Activated CD4-positive, alpha-beta T cell treated with anti-CD3 and anti-CD28 coated beads for 36 hours (primary cell): ENCODE results near the gene XPR1. TPM values are rescaled to one million over a fixed set of nuclear protein-coding genes. Genes with fewer than 3 reads are reported as not detected.

Source experiments
- ATAC-seq: fragments of 200-7000 bp; cut with Tn5 transposase; one replicate; pipeline ENCODE4 v1.10.0; 2021; ENCODE audit warnings: mild to moderate bottlenecking, moderate library complexity
- CTCF ChIA-PET: fragments of 350-600 bp; sonication (Branson Sonifier 250); formaldehyde crosslinking; loops from one replicate; lab custom pipeline; 2021; ENCODE audit warnings: antibody characterized with exemption; lab: Charles Lee
- POLR2A ChIA-PET: fragments of 350-600 bp; sonication (Branson Sonifier 250); formaldehyde crosslinking; loops from one replicate; lab custom pipeline; 2021; ENCODE audit warnings: antibody characterized with exemption, inconsistent platforms; lab: Charles Lee
- DNase-seq: peaks from one replicate; pipeline ENCODE4 v3.0.0-alpha.2; 2020
- H3K27ac Mint-ChIP-seq: one replicate; pipeline ENCODE4 v1.8.0; 2021; ENCODE audit warnings: mixed read lengths
- H3K27me3 Mint-ChIP-seq: one replicate; pipeline ENCODE4 v1.8.0; 2021; ENCODE audit warnings: mixed read lengths
- H3K36me3 Mint-ChIP-seq: one replicate; pipeline ENCODE4 v1.8.0; 2021; ENCODE audit warnings: low read depth, mixed read lengths
- H3K4me1 Mint-ChIP-seq: one replicate; pipeline ENCODE4 v1.8.0; 2021; ENCODE audit warnings: mixed read lengths
- H3K4me3 Mint-ChIP-seq: one replicate; pipeline ENCODE4 v1.8.0; 2021; ENCODE audit warnings: mild to moderate bottlenecking, moderate library complexity, mixed read lengths
- H3K9me3 Mint-ChIP-seq: one replicate; pipeline ENCODE4 v1.8.0; 2021; ENCODE audit warnings: low read depth, mixed read lengths
- intact Hi-C, 2 experiments: fragments of 100-400 bp; cut with DNase I in 1 of 2; cut with micrococcal nuclease in 1 of 2; formaldehyde crosslinking; loops; one replicate each; pipeline versions ENCODE4 v1.14.2 to v1.15.1; 2022 to 2024; cut with DNase I, micrococcal nuclease
- total RNA-seq, 2 experiments: library from RNA; stranded (reverse); gene quantifications; one replicate each; pipeline ENCODE4 v1.2.3, GENCODE V29; 2021

XPR1 gene
- total RNA-seq, 2 experiments from 2014 or later: 18.4 to 25.2 TPM

GRCh38 chr1:180907313-180908055 is 275.7 kb downstream of the XPR1 start:
- H3K36me3 Mint-ChIP-seq: peaks cover 2% of the 10 kb centered on the region
- intact Hi-C loops: no loop called here
- peaks cover 2% of the 10 kb centered on the region for H3K9me3 Mint-ChIP-seq
- POLR2A ChIA-PET: no interaction called here
- CTCF ChIA-PET: interaction anchor here (0.7 kb wide), 1 partner anchor 242 kb away, joined by 3 read pairs; no protein-coding TSS in a partner anchor
- peaks cover 20% of the 10 kb centered on the region for H3K27me3 Mint-ChIP-seq
- H3K4me1 Mint-ChIP-seq: peaks cover 13% of the 10 kb centered on the region
- ATAC-seq (no peak), DNase-seq (no peak)
- H3K27ac Mint-ChIP-seq: no peak overlapping the region
- H3K4me3 Mint-ChIP-seq: no peak overlapping the region

- CTCF ChIA-PET: interaction anchor here (0.7 to 1.3 kb wide), 3 partner anchors 17 to 257 kb away, joined by 3 to 4 read pairs (median 4); no protein-coding TSS in a partner anchor
- H3K4me1 Mint-ChIP-seq: peaks cover 13% of the 10 kb centered on the region
- no peak for ATAC-seq
- H3K36me3 Mint-ChIP-seq: peaks cover 2% of the 10 kb centered on the region
- H3K27ac Mint-ChIP-seq: no peak overlapping the region
- intact Hi-C loops: no loop called here
- H3K4me3 Mint-ChIP-seq: no peak overlapping the region
- POLR2A ChIA-PET: no interaction called here
- peaks cover 20% of the 10 kb centered on the region for H3K27me3 Mint-ChIP-seq
- DNase-seq: no peak
- peaks cover 2% of the 10 kb centered on the region for H3K9me3 Mint-ChIP-seq
Observed at GRCh38 chr1:180908074-180908765, 276.4 kb downstream of the XPR1 start.

- ATAC-seq: peak; percentile 58
- Mint-ChIP-seq H3K4me3 (no peak overlapping the region), H3K4me1 (peaks cover 13% of the 10 kb centered on the region), H3K27me3 (peaks cover 28% of the 10 kb centered on the region), H3K36me3 (peaks cover 2% of the 10 kb centered on the region), H3K9me3 (peaks cover 2% of the 10 kb centered on the region), H3K27ac (no peak overlapping the region)
- no peak for DNase-seq
- ChIA-PET POLR2A (no interaction called here), CTCF (interaction anchor here (0.7 to 1.3 kb wide), 3 partner anchors 16 to 256 kb away, joined by 3 to 4 read pairs (median 4); no protein-coding TSS in a partner anchor)
- intact Hi-C loops: no loop called here
Observed at GRCh38 chr1:180909005-180909414, 277.2 kb downstream of the XPR1 start.

- DNase-seq (no peak), ATAC-seq (no peak)
- Mint-ChIP-seq H3K27me3 (peaks cover 32% of the 10 kb centered on the region), H3K27ac (no peak overlapping the region), H3K36me3 (peaks cover under 1% of the 10 kb centered on the region), H3K4me3 (no peak overlapping the region), H3K4me1 (peaks cover 13% of the 10 kb centered on the region), H3K9me3 (peaks cover under 1% of the 10 kb centered on the region)
- CTCF ChIA-PET: interaction anchor here (0.6 to 1.3 kb wide), 2 partner anchors 16 to 233 kb away, joined by 3 to 4 read pairs; no protein-coding TSS in a partner anchor
- intact Hi-C loops: no loop called here
- POLR2A ChIA-PET: no interaction called here
Observed at GRCh38 chr1:180909462-180909976, 277.7 kb downstream of the XPR1 start.

- ATAC-seq: no peak
- H3K36me3 Mint-ChIP-seq: no peaks in the 10 kb centered on the region
- no peak overlapping the region for H3K27ac Mint-ChIP-seq
- DNase-seq: no peak
- peaks cover 13% of the 10 kb centered on the region for H3K4me1 Mint-ChIP-seq
- H3K27me3 Mint-ChIP-seq: peaks cover 38% of the 10 kb centered on the region
- no peaks in the 10 kb centered on the region for H3K9me3 Mint-ChIP-seq
- H3K4me3 Mint-ChIP-seq: no peak overlapping the region
- POLR2A ChIA-PET: no interaction called here
- intact Hi-C loops: no loop called here
- CTCF ChIA-PET: interaction anchor here (0.6 kb wide), 1 partner anchor 12 kb away, joined by 4 read pairs; no protein-coding TSS in a partner anchor
Observed at GRCh38 chr1:180911640-180912191, 279.9 kb downstream of the XPR1 start.

- DNase-seq (no peak), ATAC-seq (peak; percentile 12)
- intact Hi-C loops: no loop called here
- Mint-ChIP-seq H3K27ac (no peak overlapping the region), H3K4me3 (no peak overlapping the region), H3K27me3 (peaks cover 38% of the 10 kb centered on the region), H3K36me3 (no peaks in the 10 kb centered on the region), H3K4me1 (peaks cover 13% of the 10 kb centered on the region), H3K9me3 (no peaks in the 10 kb centered on the region)
- POLR2A ChIA-PET: no interaction called here
- CTCF ChIA-PET: no interaction called here
Observed at GRCh38 chr1:180912211-180912800, 280.5 kb downstream of the XPR1 start.

- intact Hi-C loops: no loop called here
- no peaks in the 10 kb centered on the region for H3K36me3 Mint-ChIP-seq
- peak; percentile 23 for ATAC-seq
Observed at GRCh38 chr1:180912801-180913565, 281.2 kb downstream of the XPR1 start, which contains the start of gene KIAA1614. Gene KIAA1614, plus strand, starts transcription at chr1:180912897. Its CDS starts 347 bp downstream, at chr1:180913244.

GRCh38 chr1:180915426-180915965 is 283.7 kb downstream of the XPR1 start:
- no peak overlapping the region for H3K27ac Mint-ChIP-seq
- intact Hi-C loops: no loop called here
- DNase-seq (no peak), ATAC-seq (no peak)
- H3K4me1 Mint-ChIP-seq: peaks cover 5% of the 10 kb centered on the region
- H3K4me3 Mint-ChIP-seq: no peak overlapping the region
- H3K27me3 Mint-ChIP-seq: peaks cover 29% of the 10 kb centered on the region
- ChIA-PET CTCF (interaction anchor here (1.0 to 1.3 kb wide), 2 partner anchors 11 to 251 kb away, joined by 3 to 4 read pairs; no protein-coding TSS in a partner anchor), POLR2A (no interaction called here)
- H3K36me3 Mint-ChIP-seq: no peaks in the 10 kb centered on the region
- H3K9me3 Mint-ChIP-seq: no peaks in the 10 kb centered on the region

More at GRCh38 chr1:180912801-180913565, 281.2 kb downstream of the XPR1 start, which contains the start of gene KIAA1614:
- no peaks in the 10 kb centered on the region for H3K9me3 Mint-ChIP-seq
- no peak within 1 kb of the TSS for H3K27ac Mint-ChIP-seq
- no peak for DNase-seq
- H3K4me1 Mint-ChIP-seq: peaks cover 13% of the 10 kb centered on the region
- peaks cover 38% of the 10 kb centered on the region for H3K27me3 Mint-ChIP-seq
- H3K4me3 Mint-ChIP-seq: peak within 1 kb of the TSS; percentile 24
- ChIA-PET POLR2A (no interaction called here), CTCF (interaction anchor here (1.2 kb wide), 1 partner anchor 26 kb away, joined by 3 read pairs; no protein-coding TSS in a partner anchor)

- no peak overlapping the region for H3K4me3 Mint-ChIP-seq
- H3K27ac Mint-ChIP-seq: no peak overlapping the region
- no peaks in the 10 kb centered on the region for H3K9me3 Mint-ChIP-seq
- CTCF ChIA-PET: interaction anchor here (0.7 kb wide), 1 partner anchor 17 kb away, joined by 3 read pairs; no protein-coding TSS in a partner anchor
- intact Hi-C loops: no loop called here
- peaks cover 27% of the 10 kb centered on the region for H3K27me3 Mint-ChIP-seq
- DNase-seq (no peak), ATAC-seq (no peak)
- H3K36me3 Mint-ChIP-seq: no peaks in the 10 kb centered on the region
- POLR2A ChIA-PET: no interaction called here
- peaks cover 5% of the 10 kb centered on the region for H3K4me1 Mint-ChIP-seq
Observed at GRCh38 chr1:180916012-180916770, 284.4 kb downstream of the XPR1 start.
